Measurements from ENCODE around the gene GRHL3. TPM values are rescaled to one million over a fixed set of nuclear protein-coding genes. Genes with fewer than 3 reads are reported as not detected.
A peak's percentile ranks its signal among the peaks of the same experiment; 100 is the strongest.
"Not testable (repeated sequence)": the region's sequence is repeated elsewhere in the genome, so short reads cannot be mapped to it uniquely, and the experiment has no call there.

The GRHL3 gene
- total RNA-seq (2.4 and 2.7 TPM in 2 replicates), polyA plus RNA-seq (6.9 and 7.9 TPM in 2 replicates)

- WGBS (ENCODE audit: low lambda C conversion rate, missing lambda C conversion rate): 4% methylated on average over 21 of the region's 21 CpGs
- H3K79me2 ChIP-seq: peaks cover 3% of the 10 kb centered on the region
- no peaks in the 10 kb centered on the region for H3K36me3 ChIP-seq (replicated peaks; ENCODE audit: insufficient read depth, low read depth)
- H3K4me1 ChIP-seq (ENCODE audit: insufficient read depth): peaks cover 22% of the 10 kb centered on the region
- H3K27ac ChIP-seq: peak within 1 kb of the TSS; percentile 3
- H2AFZ ChIP-seq: peak within 1 kb of the TSS; percentile 25
- TF ChIP-seq EZH2phosphoT487 (IDR thresholded peaks at IDR 0.05; ENCODE audit: low read depth, severe bottlenecking, unreplicated experiment): no peak
- TF ChIP-seq CTCF (IDR thresholded peaks at IDR 0.05; ENCODE audit: poor library complexity): no peak
- no peaks in the 10 kb centered on the region for H3K9me3 ChIP-seq (ENCODE audit: low read depth)
- DNase-seq (ENCODE audit: low spot score): peak; percentile 76
- H4K20me1 ChIP-seq (ENCODE audit: insufficient read depth, poor library complexity, severe bottlenecking): no peaks in the 10 kb centered on the region
- H3K27me3 ChIP-seq: peaks cover 4% of the 10 kb centered on the region
- peak within 1 kb of the TSS; percentile 77 for H3K4me2 ChIP-seq
- H3K9me2 ChIP-seq (replicated peaks; ENCODE audit: insufficient read depth): no peaks in the 10 kb centered on the region
- H3K4me3 ChIP-seq: peak within 1 kb of the TSS; percentile 11
Observed at GRCh38 chr1:24319312-24319863, at the start of gene GRHL3. TSS of gene GRHL3 (plus strand) at chr1:24319357. CDS start at chr1:24319552, 195 bp downstream.

GRCh38 chr1:24274203-24275103 is 44.7 kb upstream of the GRHL3 start:
- H3K4me2 ChIP-seq; H3K79me2 ChIP-seq; H4K20me1 ChIP-seq (ENCODE audit: insufficient read depth, poor library complexity, severe bottlenecking); H2AFZ ChIP-seq; H3K36me3 ChIP-seq (replicated peaks; ENCODE audit: insufficient read depth, low read depth); H3K9me2 ChIP-seq (replicated peaks; ENCODE audit: insufficient read depth); H3K9me3 ChIP-seq (ENCODE audit: low read depth); H3K27ac ChIP-seq; H3K27me3 ChIP-seq; DNase-seq (ENCODE audit: low spot score); H3K4me3 ChIP-seq; H3K4me1 ChIP-seq (ENCODE audit: insufficient read depth): not testable (repeated sequence)
- WGBS (ENCODE audit: low lambda C conversion rate, missing lambda C conversion rate): 86% methylated on average over 20 of the region's 20 CpGs

GRCh38 chr1:24275104-24275410 is 44.1 kb upstream of the GRHL3 start:
- WGBS (ENCODE audit: low lambda C conversion rate, missing lambda C conversion rate): 95% methylated on average over 2 of the region's 2 CpGs
- H3K27me3 ChIP-seq: no peaks in the 10 kb centered on the region

More at GRCh38 chr1:24275104-24275410, 44.1 kb upstream of the GRHL3 start:
- Histone ChIP-seq H3K9me3 (ENCODE audit: low read depth) (no peaks in the 10 kb centered on the region), H4K20me1 (ENCODE audit: insufficient read depth, poor library complexity, severe bottlenecking) (no peaks in the 10 kb centered on the region), H3K79me2 (no peaks in the 10 kb centered on the region), H3K4me2 (no peak overlapping the region), H3K36me3 (replicated peaks; ENCODE audit: insufficient read depth, low read depth) (no peaks in the 10 kb centered on the region), H3K9me2 (replicated peaks; ENCODE audit: insufficient read depth) (no peaks in the 10 kb centered on the region), H2AFZ (no peak overlapping the region), H3K4me1 (ENCODE audit: insufficient read depth) (no peaks in the 10 kb centered on the region), H3K27ac (no peak overlapping the region), H3K4me3 (no peak overlapping the region)
- TF ChIP-seq EZH2 (IDR thresholded peaks at IDR 0.05; ENCODE audit: borderline replicate concordance) (no peak), EZH2phosphoT487 (IDR thresholded peaks at IDR 0.05; ENCODE audit: low read depth, severe bottlenecking, unreplicated experiment) (no peak), CTCF (IDR thresholded peaks at IDR 0.05; ENCODE audit: poor library complexity) (no peak)
- no peak for DNase-seq (ENCODE audit: low spot score)

Measured in hepatocyte (in vitro differentiated cells).